Measurements from ENCODE around the gene HMCN2. TPM values are rescaled to one million over a fixed set of nuclear protein-coding genes. Genes with fewer than 3 reads are reported as not detected.

The HMCN2 gene
- total RNA-seq, 1 donor from 2014 or later, result 5.8 TPM

GRCh38 chr9:130402243-130402642 is 136.7 kb downstream of the HMCN2 start:
- no peak for DNase-seq (ENCODE audit: low spot score in 2 of 2, unreplicated experiment in 2 of 2)
- no peak overlapping the region for H3K27ac Mint-ChIP-seq
- H3K4me3 Mint-ChIP-seq, result no peak overlapping the region
- no peaks in the 10 kb centered on the region for H3K36me3 Mint-ChIP-seq
- H3K9me3 Mint-ChIP-seq, result no peaks in the 10 kb centered on the region
- TF ChIP-seq CTCF (IDR thresholded peaks at IDR 0.05; ENCODE audit: unreplicated experiment), result no peak
- H3K4me1 Mint-ChIP-seq, result peaks cover 3% of the 10 kb centered on the region
- H3K27me3 Mint-ChIP-seq (ENCODE audit: low read depth), result no peaks in the 10 kb centered on the region

- Mint-ChIP-seq H3K4me1 (peaks cover 3% of the 10 kb centered on the region), H3K27me3 (ENCODE audit: low read depth) (no peaks in the 10 kb centered on the region), H3K27ac (no peak overlapping the region), H3K4me3 (no peak overlapping the region), H3K9me3 (no peaks in the 10 kb centered on the region), H3K36me3 (no peaks in the 10 kb centered on the region)
- DNase-seq (ENCODE audit: low spot score in 2 of 2, unreplicated experiment in 2 of 2), result no peak
- no peak for TF ChIP-seq CTCF (IDR thresholded peaks at IDR 0.05; ENCODE audit: unreplicated experiment)
Measured at GRCh38 chr9:130402645-130403440, 137.3 kb downstream of the HMCN2 start.

- H3K4me1 Mint-ChIP-seq, result no peaks in the 10 kb centered on the region
- no peak for TF ChIP-seq CTCF (IDR thresholded peaks at IDR 0.05; ENCODE audit: unreplicated experiment)
Measured at GRCh38 chr9:130405657-130406257, 140.2 kb downstream of the HMCN2 start.

GRCh38 chr9:130406278-130406895 is 140.8 kb downstream of the HMCN2 start:
- DNase-seq (ENCODE audit: low spot score in 2 of 2, unreplicated experiment in 2 of 2), result no peak
- Mint-ChIP-seq H3K36me3 (no peaks in the 10 kb centered on the region), H3K4me3 (no peak overlapping the region), H3K27ac (no peak overlapping the region), H3K9me3 (no peaks in the 10 kb centered on the region), H3K4me1 (no peaks in the 10 kb centered on the region), H3K27me3 (ENCODE audit: low read depth) (no peaks in the 10 kb centered on the region)
- TF ChIP-seq CTCF (IDR thresholded peaks at IDR 0.05; ENCODE audit: unreplicated experiment), result no peak

More at GRCh38 chr9:130405657-130406257, 140.2 kb downstream of the HMCN2 start:
- no peaks in the 10 kb centered on the region for H3K36me3 Mint-ChIP-seq
- H3K9me3 Mint-ChIP-seq, result no peaks in the 10 kb centered on the region
- DNase-seq (ENCODE audit: low spot score in 2 of 2, unreplicated experiment in 2 of 2), result no peak
- no peak overlapping the region for H3K4me3 Mint-ChIP-seq
- H3K27me3 Mint-ChIP-seq (ENCODE audit: low read depth), result no peaks in the 10 kb centered on the region
- no peak overlapping the region for H3K27ac Mint-ChIP-seq

GRCh38 chr9:130407916-130408663 is 142.5 kb downstream of the HMCN2 start:
- no peaks in the 10 kb centered on the region for H3K9me3 Mint-ChIP-seq
- no peak for DNase-seq (ENCODE audit: low spot score in 2 of 2, unreplicated experiment in 2 of 2)
- TF ChIP-seq CTCF (IDR thresholded peaks at IDR 0.05; ENCODE audit: unreplicated experiment), result no peak
- no peak overlapping the region for H3K27ac Mint-ChIP-seq
- no peaks in the 10 kb centered on the region for H3K36me3 Mint-ChIP-seq
- H3K27me3 Mint-ChIP-seq (ENCODE audit: low read depth), result no peaks in the 10 kb centered on the region
- no peak overlapping the region for H3K4me3 Mint-ChIP-seq
- H3K4me1 Mint-ChIP-seq, result no peaks in the 10 kb centered on the region

Data from mesothelial cell of epicardium (in vitro differentiated cells).